B cell (primary cell): Measurements from ENCODE around the gene EPB41L2. TPM values are rescaled to one million over a fixed set of nuclear protein-coding genes. Genes with fewer than 3 reads are reported as not detected.

Source experiments
- ATAC-seq: fragments of 200-7000 bp; cut with Tn5 transposase; one replicate; pipeline ENCODE4 v1.10.0; 2021; ENCODE audit warnings: low read depth, mild to moderate bottlenecking, moderate number of reproducible peaks, moderate library complexity
- CTCF ChIA-PET: fragments of 350-600 bp; sonication (Branson Sonifier 250); formaldehyde crosslinking; loops from one replicate; lab custom pipeline; 2021; ENCODE audit warnings: antibody characterized with exemption, inconsistent platforms; lab: Charles Lee
- POLR2A ChIA-PET: fragments of 350-600 bp; sonication (Branson Sonifier 250); formaldehyde crosslinking; loops from one replicate; lab custom pipeline; 2021; ENCODE audit warnings: antibody characterized with exemption; lab: Charles Lee
- DNase-seq: peaks from one replicate; pipeline ENCODE4 v3.0.0; 2013
- H2AFZ ChIP-seq: 2 replicates; pipeline ENCODE4 v1.6.1; 2012; ENCODE audit warnings: mild to moderate bottlenecking, low read depth, low read length; ENCODE audit not compliant: insufficient read depth, poor library complexity, severe bottlenecking
- H3K27ac ChIP-seq, 2 donors: 1 replicate in 1 of 2; 2 replicates in 1 of 2; pipeline ENCODE4 v1.5.1; 2012 to 2013; ENCODE audit warnings: low read length in 2 of 2, mild to moderate bottlenecking in 2 of 2, moderate library complexity in 1 of 2
- H3K27me3 ChIP-seq, 4 experiments: fragments of 200-600 bp in 1 of 4; sonication (generic) in 1 of 4; replicated peaks in 1 of 4; 1 replicate in 2 of 4; 2 replicates in 2 of 4; pipeline versions ENCODE4 v1.6.1 to v1.7.0; 2013 to 2016; ENCODE audit warnings: low read length in 3 of 4, mild to moderate bottlenecking in 2 of 4, mixed read lengths in 1 of 4, moderate library complexity in 1 of 4; ENCODE audit not compliant: insufficient read depth in 4 of 4, control insufficient read depth in 3 of 4; ENCODE audit errors: control extremely low read depth in 1 of 4
- H3K36me3 ChIP-seq, 2 experiments: replicated peaks in 1 of 2; 1 replicate in 1 of 2; 2 replicates in 1 of 2; pipeline versions ENCODE4 v1.6.1 to v1.7.1; 2013; ENCODE audit warnings: low read length in 1 of 2; ENCODE audit not compliant: insufficient read depth in 2 of 2, control insufficient read depth in 1 of 2; ENCODE audit errors: control extremely low read depth in 1 of 2, extremely low read depth in 1 of 2
- H3K4me1 ChIP-seq, 2 donors: fragments of 200-600 bp in 1 of 2; sonication (generic) in 1 of 2; 1 replicate in 1 of 2; 2 replicates in 1 of 2; pipeline versions ENCODE4 v1.5.1 to v1.6.1; 2013 to 2017; ENCODE audit warnings: low read length in 2 of 2; ENCODE audit not compliant: control insufficient read depth in 2 of 2, insufficient read depth in 2 of 2
- H3K4me2 ChIP-seq: replicated peaks from 2 replicates; pipeline ENCODE3; 2012; ENCODE audit warnings: mild to moderate bottlenecking, low read depth, low read length; ENCODE audit not compliant: poor library complexity, severe bottlenecking
- H3K4me3 ChIP-seq, 5 experiments: fragments of 200-600 bp in 1 of 5; sonication (generic) in 1 of 5; 1 replicate in 3 of 5; 2 replicates in 2 of 5; pipeline versions ENCODE4 v1.5.1 to v1.7.0; 2011 to 2016; ENCODE audit warnings: low read length in 4 of 5, mild to moderate bottlenecking in 4 of 5, low read depth in 2 of 5, control low read depth in 1 of 5, moderate library complexity in 1 of 5; ENCODE audit not compliant: insufficient read depth in 1 of 5; ENCODE audit errors: control extremely low read depth in 1 of 5, extremely low read depth in 1 of 5
- H3K79me2 ChIP-seq: fragments of 200-600 bp; sonication (generic); one replicate; pipeline ENCODE4 v1.6.0; 2016; ENCODE audit warnings: low read length; ENCODE audit not compliant: control insufficient read depth, insufficient read depth
- H3K9ac ChIP-seq: fragments of 200-600 bp; sonication (generic); 2 replicates; pipeline ENCODE4 v1.6.1; 2017; ENCODE audit warnings: mild to moderate bottlenecking, low read length, moderate library complexity
- H3K9me3 ChIP-seq, 3 donors: one replicate each; pipeline versions ENCODE4 v1.6.1 to v1.7.1; 2013; ENCODE audit warnings: low read length in 2 of 3; ENCODE audit not compliant: control insufficient read depth in 2 of 3, insufficient read depth in 1 of 3; ENCODE audit errors: control extremely low read depth in 1 of 3
- H4K20me1 ChIP-seq: 2 replicates; pipeline ENCODE4 v1.6.0; 2012; ENCODE audit warnings: mild to moderate bottlenecking, low read length; ENCODE audit not compliant: insufficient read depth, control insufficient read depth, poor library complexity, severe bottlenecking
- H3K27ac Mint-ChIP-seq: one replicate; pipeline ENCODE4 v1.8.0; 2021; ENCODE audit warnings: mixed read lengths
- H3K27me3 Mint-ChIP-seq: one replicate; pipeline ENCODE4 v1.8.0; 2021; ENCODE audit warnings: mixed read lengths
- H3K4me1 Mint-ChIP-seq: one replicate; pipeline ENCODE4 v1.8.0; 2021; ENCODE audit warnings: mixed read lengths
- H3K4me3 Mint-ChIP-seq: one replicate; pipeline ENCODE4 v1.8.0; 2021; ENCODE audit warnings: mixed read lengths
- H3K9me3 Mint-ChIP-seq: one replicate; pipeline ENCODE4 v1.8.0; 2022; ENCODE audit warnings: mixed read lengths; ENCODE audit not compliant: insufficient read depth
- EZH2 ChIP-seq: IDR thresholded peaks from 2 replicates; pipeline ENCODE4 v1.6.1; 2012; ENCODE audit warnings: borderline replicate concordance, low read depth, mild to moderate bottlenecking, moderate library complexity, low read length; ENCODE audit not compliant: insufficient read depth, poor library complexity, severe bottlenecking
- WGBS: methylation state at CpG from one replicate; pipeline ENCODE4 v1.1.5; 2013; ENCODE audit warnings: missing lambda C conversion rate; ENCODE audit not compliant: insufficient coverage; 5-methylcytosine and 5-hydroxymethylcytosine counted together
- intact Hi-C: fragments of 100-400 bp; cut with micrococcal nuclease; formaldehyde crosslinking; loops from one replicate; pipeline ENCODE4 v1.10.0; 2022
- polyA plus RNA-seq: library from polyadenylated mRNA; depleted of rRNA; stranded (reverse); fragments of >200 nt; gene quantifications from 2 replicates; pipeline ENCODE4 v1.2.3, GENCODE V29; 2012
- total RNA-seq, 2 donors: library from RNA; stranded (reverse); fragments of 120-200 nt in 1 of 2; gene quantifications; 1 replicate in 1 of 2; 2 replicates in 1 of 2; pipeline versions ENCODE4 v1.2.3 to v1.2.4, GENCODE V29; 2013 to 2022
- TF ChIP-seq, protein P1 (sequence below): fragments of 200-600 bp; IDR thresholded peaks from one replicate; pipeline ENCODE4 v1.8.0; 2022; ENCODE audit warnings: antibody characterized with exemption, mild to moderate bottlenecking

The EPB41L2 gene
- total and polyA plus RNA-seq, 2 donors (not counting 1 experiment from before 2014, with no cell fraction given): 17.8 to 61.0 TPM

DNA sequence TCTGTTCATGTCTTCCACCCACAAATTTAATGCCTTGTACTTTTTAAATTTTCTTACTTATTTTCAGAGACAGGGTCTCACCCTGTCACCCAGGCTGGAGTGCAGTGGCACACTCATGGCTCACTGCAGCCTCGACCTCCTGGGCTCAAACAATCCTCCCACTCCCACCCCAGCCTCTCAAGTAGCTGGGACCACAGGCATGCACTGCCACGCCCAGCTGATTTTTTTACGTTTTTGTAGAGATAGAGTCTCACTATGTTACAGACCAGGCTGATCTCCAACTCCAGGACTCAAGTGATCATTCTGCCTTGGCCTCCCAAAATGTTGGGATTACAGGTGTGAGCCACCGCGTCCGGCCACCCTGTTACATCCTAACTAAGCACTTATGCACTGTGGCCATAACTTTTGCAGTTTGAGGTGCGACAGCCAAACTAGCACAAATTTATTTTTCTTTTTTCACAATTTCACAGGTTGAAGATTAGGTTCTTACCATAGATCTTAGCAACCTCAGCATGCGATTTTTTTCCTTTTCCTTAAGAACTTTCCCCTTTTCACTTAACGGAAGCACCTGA lies 92.1 kb downstream of the EPB41L2 start:
- ChIA-PET POLR2A (no interaction called here), CTCF (no interaction called here)
- ATAC-seq (no peak), DNase-seq (no peak)
- WGBS: 89% methylated on average over 7 of the region's 9 CpGs
- Histone ChIP-seq H3K4me3 (no peak overlapping the region), H3K4me1 (no peaks in the 10 kb centered on the region), H3K9ac (no peak overlapping the region), H2AFZ (no peak overlapping the region), H3K27ac (no peak overlapping the region), H3K36me3 (no peaks in the 10 kb centered on the region), H3K27me3 (no peaks in the 10 kb centered on the region), H3K9me3 (no peaks in the 10 kb centered on the region), H3K79me2 (peaks cover 15% of the 10 kb centered on the region), H3K4me2 (no peak overlapping the region), H4K20me1 (no peaks in the 10 kb centered on the region)
- Mint-ChIP-seq H3K4me3 (no peak overlapping the region), H3K4me1 (peaks cover 31% of the 10 kb centered on the region), H3K27ac (no peak overlapping the region), H3K27me3 (no peaks in the 10 kb centered on the region), H3K9me3 (no peaks in the 10 kb centered on the region)
- intact Hi-C loops: no loop called here
- TF ChIP-seq, protein P1, sequence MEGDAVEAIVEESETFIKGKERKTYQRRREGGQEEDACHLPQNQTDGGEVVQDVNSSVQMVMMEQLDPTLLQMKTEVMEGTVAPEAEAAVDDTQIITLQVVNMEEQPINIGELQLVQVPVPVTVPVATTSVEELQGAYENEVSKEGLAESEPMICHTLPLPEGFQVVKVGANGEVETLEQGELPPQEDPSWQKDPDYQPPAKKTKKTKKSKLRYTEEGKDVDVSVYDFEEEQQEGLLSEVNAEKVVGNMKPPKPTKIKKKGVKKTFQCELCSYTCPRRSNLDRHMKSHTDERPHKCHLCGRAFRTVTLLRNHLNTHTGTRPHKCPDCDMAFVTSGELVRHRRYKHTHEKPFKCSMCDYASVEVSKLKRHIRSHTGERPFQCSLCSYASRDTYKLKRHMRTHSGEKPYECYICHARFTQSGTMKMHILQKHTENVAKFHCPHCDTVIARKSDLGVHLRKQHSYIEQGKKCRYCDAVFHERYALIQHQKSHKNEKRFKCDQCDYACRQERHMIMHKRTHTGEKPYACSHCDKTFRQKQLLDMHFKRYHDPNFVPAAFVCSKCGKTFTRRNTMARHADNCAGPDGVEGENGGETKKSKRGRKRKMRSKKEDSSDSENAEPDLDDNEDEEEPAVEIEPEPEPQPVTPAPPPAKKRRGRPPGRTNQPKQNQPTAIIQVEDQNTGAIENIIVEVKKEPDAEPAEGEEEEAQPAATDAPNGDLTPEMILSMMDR: no peak
- no peak for TF ChIP-seq EZH2

DNA sequence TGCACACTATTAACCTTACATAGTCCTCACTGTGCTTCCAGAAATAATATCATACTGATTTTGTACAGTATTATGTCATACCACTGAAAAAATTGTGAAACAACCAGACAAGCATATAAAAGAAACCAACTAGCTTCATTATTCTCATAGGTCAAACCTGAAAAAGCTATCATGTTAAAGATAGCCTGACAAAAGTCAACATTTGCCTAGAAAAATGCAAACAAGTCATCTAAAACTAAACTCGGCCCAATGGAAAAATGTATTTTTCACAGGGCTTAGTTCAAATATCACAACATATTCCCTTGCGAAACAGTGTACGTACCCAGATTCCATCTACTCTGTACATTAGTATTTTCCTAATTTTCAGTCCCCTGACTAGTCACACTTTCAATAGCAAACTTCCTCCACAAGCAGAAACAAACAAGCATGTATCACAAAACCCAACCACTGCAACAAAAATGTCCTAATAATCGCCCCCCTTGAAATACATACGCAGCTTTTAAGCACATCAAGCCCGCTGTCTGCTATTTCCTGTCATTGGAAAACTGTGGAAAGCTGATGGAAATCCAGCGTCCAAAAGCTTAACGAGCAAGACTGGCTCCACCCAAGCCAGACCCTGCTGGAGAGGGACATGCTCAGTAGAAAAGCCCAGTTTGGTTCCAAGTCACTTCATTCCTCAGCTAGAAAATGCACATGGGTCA lies 93.1 kb downstream of the EPB41L2 start:
- no peak overlapping the region for H3K27ac ChIP-seq
- Mint-ChIP-seq H3K4me1 (peaks cover 33% of the 10 kb centered on the region), H3K4me3 (no peak overlapping the region), H3K27ac (no peak overlapping the region), H3K9me3 (no peaks in the 10 kb centered on the region), H3K27me3 (no peaks in the 10 kb centered on the region)
- no peak overlapping the region for H3K9ac ChIP-seq
- H2AFZ ChIP-seq: no peak overlapping the region
- WGBS: 91% methylated on average over 8 of the region's 8 CpGs
- POLR2A ChIA-PET: no interaction called here
- no peak overlapping the region for H3K4me2 ChIP-seq
- no peaks in the 10 kb centered on the region for H3K36me3 ChIP-seq
- intact Hi-C loops: no loop called here
- DNase-seq (no peak), ATAC-seq (no peak)
- no peaks in the 10 kb centered on the region for H3K27me3 ChIP-seq
- CTCF ChIA-PET: interaction anchor here (0.6 kb wide), 1 partner anchor 13 kb away, joined by 3 read pairs; no protein-coding TSS in a partner anchor
- H3K4me3 ChIP-seq: no peak overlapping the region
- no peak for TF ChIP-seq EZH2
- TF ChIP-seq, protein P1: no peak
- peaks cover 17% of the 10 kb centered on the region for H3K79me2 ChIP-seq
- H4K20me1 ChIP-seq: no peaks in the 10 kb centered on the region
- peaks cover under 1 to 2% of the 10 kb centered on the region in 2 donors for H3K4me1 ChIP-seq
- H3K9me3 ChIP-seq: no peaks in the 10 kb centered on the region
